ENCODE measurements around the gene ADGRD1. TPM values are rescaled to one million over a fixed set of nuclear protein-coding genes. Genes with fewer than 3 reads are reported as not detected.
A peak's percentile ranks its signal among the peaks of the same experiment; 100 is the strongest.
"Not testable (repeated sequence)": the region's sequence is repeated elsewhere in the genome, so short reads cannot be mapped to it uniquely, and the experiment has no call there.

The ADGRD1 gene
- total RNA-seq, result 10 to 100 TPM; 21.3 to 37.0 TPM

GRCh38 chr12:130953771-130954543 is at the start of gene ADGRD1:
TSS of gene ADGRD1 (plus strand) at chr12:130953907. CDS start at chr12:130954466, 559 bp downstream.
- DNase-seq (ENCODE audit: low spot score), result no peak
- TF ChIP-seq CTCF (IDR thresholded peaks at IDR 0.05), result no peak

GRCh38 chr12:130904064-130904463 is 49.6 kb upstream of the ADGRD1 start:
- DNase-seq (ENCODE audit: low spot score) (no peak), ATAC-seq (ENCODE audit: insufficient number of reproducible peaks, low FRiP score, low read depth) (no peak)
- TF ChIP-seq CTCF (IDR thresholded peaks at IDR 0.05), result no peak
- H3K27ac ChIP-seq, result no peak overlapping the region
- no peaks in the 10 kb centered on the region for H3K4me1 ChIP-seq (ENCODE audit: control insufficient read depth in 1 of 2, low read depth in 2 of 2)
- no peaks in the 10 kb centered on the region for H3K9me3 ChIP-seq
- no peaks in the 10 kb centered on the region for H3K27me3 ChIP-seq (replicated peaks; ENCODE audit: insufficient read depth)
- no peaks in the 10 kb centered on the region for H3K36me3 ChIP-seq
- H3K4me3 ChIP-seq, result no peak overlapping the region

More at GRCh38 chr12:130953771-130954543, at the start of gene ADGRD1:
- Histone ChIP-seq H3K4me3 (peak within 1 kb of the TSS; percentile 66), H3K9me3 (no peaks in the 10 kb centered on the region), H3K4me1 (ENCODE audit: control insufficient read depth in 1 of 2, low read depth in 2 of 2) (peaks cover 0 to 25% of the 10 kb centered on the region in 2 donors), H3K36me3 (no peaks in the 10 kb centered on the region), H3K27ac (no peak within 1 kb of the TSS), H3K27me3 (replicated peaks; ENCODE audit: insufficient read depth) (no peaks in the 10 kb centered on the region)
- ATAC-seq (ENCODE audit: insufficient number of reproducible peaks, low FRiP score, low read depth), result no peak

DNA sequence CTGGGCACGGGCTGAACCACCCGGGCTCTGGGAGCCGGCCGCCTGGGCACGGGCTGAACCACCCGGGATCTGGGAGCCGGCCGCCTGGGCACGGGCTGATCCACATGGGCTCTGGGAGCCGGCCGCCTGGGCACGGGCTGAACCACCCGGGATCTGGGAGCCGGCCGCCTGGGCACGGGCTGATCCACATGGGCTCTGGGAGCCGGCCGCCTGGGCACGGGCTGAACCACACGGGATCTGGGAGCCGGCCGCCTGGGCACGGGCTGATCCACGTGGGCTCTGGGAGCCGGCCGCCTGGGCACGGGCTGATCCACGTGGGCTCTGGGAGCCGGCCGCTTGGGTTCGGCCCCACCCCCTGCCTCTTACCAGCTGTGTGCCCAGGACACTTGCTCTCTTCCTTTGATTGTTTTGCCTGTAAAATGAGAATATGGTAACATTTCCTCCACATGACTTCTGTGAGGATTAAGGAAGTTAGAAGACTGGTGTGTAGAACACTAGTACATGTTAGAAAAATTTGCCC is 48.7 kb upstream of the ADGRD1 start:
- H3K27me3 ChIP-seq (replicated peaks; ENCODE audit: insufficient read depth); H3K36me3 ChIP-seq; H3K4me1 ChIP-seq (ENCODE audit: control insufficient read depth in 1 of 2, low read depth in 2 of 2); H3K4me3 ChIP-seq; DNase-seq (ENCODE audit: low spot score); H3K9me3 ChIP-seq; H3K27ac ChIP-seq; ATAC-seq (ENCODE audit: insufficient number of reproducible peaks, low FRiP score, low read depth): not testable (repeated sequence)

- no peak for TF ChIP-seq CTCF (IDR thresholded peaks at IDR 0.05)
- ATAC-seq (ENCODE audit: insufficient number of reproducible peaks, low FRiP score, low read depth) (no peak), DNase-seq (ENCODE audit: low spot score) (no peak)
- Histone ChIP-seq H3K36me3 (no peaks in the 10 kb centered on the region), H3K9me3 (peaks cover 8% of the 10 kb centered on the region), H3K4me3 (no peak overlapping the region), H3K27ac (no peak overlapping the region), H3K27me3 (replicated peaks; ENCODE audit: insufficient read depth) (no peaks in the 10 kb centered on the region), H3K4me1 (ENCODE audit: control insufficient read depth in 1 of 2, low read depth in 2 of 2) (no peaks in the 10 kb centered on the region)
These were observed 44.6 kb upstream of the ADGRD1 start for GRCh38 chr12:130909111-130909510.

GRCh38 chr12:130911193-130911592 is 42.5 kb upstream of the ADGRD1 start:
- TF ChIP-seq CTCF (IDR thresholded peaks at IDR 0.05), result no peak
- ATAC-seq (ENCODE audit: insufficient number of reproducible peaks, low FRiP score, low read depth), result no peak
- no peak overlapping the region for H3K27ac ChIP-seq
- no peak for DNase-seq (ENCODE audit: low spot score)
- no peaks in the 10 kb centered on the region for H3K36me3 ChIP-seq
- no peaks in the 10 kb centered on the region for H3K4me1 ChIP-seq (ENCODE audit: control insufficient read depth in 1 of 2, low read depth in 2 of 2)
- H3K27me3 ChIP-seq (replicated peaks; ENCODE audit: insufficient read depth), result no peaks in the 10 kb centered on the region
- peaks cover 8% of the 10 kb centered on the region for H3K9me3 ChIP-seq
- no peak overlapping the region for H3K4me3 ChIP-seq
